Suprapubic skin (tissue), 4 donors: Measurements from ENCODE around the gene CCDC201.
"Not testable (repeated sequence)": the region's sequence is repeated elsewhere in the genome, so short reads cannot be mapped to it uniquely, and the experiment has no call there.

Source experiments
- POLR2A ChIP-seq, 2 donors: fragments of 450-650 bp; IDR thresholded peaks; one replicate each; pipeline ENCODE4 v1.6.1; 2017; ENCODE audit warnings: antibody characterized with exemption in 2 of 2, mild to moderate bottlenecking in 2 of 2, moderate library complexity in 2 of 2
- POLR2AphosphoS5 ChIP-seq, 3 donors: sonication (generic); formaldehyde crosslinking; IDR thresholded peaks; one replicate each; pipeline ENCODE4 v1.6.1; 2017; ENCODE audit warnings: antibody characterized with exemption in 3 of 3
- TF ChIP-seq, protein P1 (sequence below), 2 donors: fragments of 200-600 bp in 1 of 2; fragments of 450-650 bp in 1 of 2; sonication (generic) in 1 of 2; IDR thresholded peaks; one replicate each; pipeline ENCODE4 v1.5.1; 2016 to 2019; ENCODE audit warnings: antibody characterized with exemption in 2 of 2, mild to moderate bottlenecking in 1 of 2, moderate library complexity in 1 of 2

DNA sequence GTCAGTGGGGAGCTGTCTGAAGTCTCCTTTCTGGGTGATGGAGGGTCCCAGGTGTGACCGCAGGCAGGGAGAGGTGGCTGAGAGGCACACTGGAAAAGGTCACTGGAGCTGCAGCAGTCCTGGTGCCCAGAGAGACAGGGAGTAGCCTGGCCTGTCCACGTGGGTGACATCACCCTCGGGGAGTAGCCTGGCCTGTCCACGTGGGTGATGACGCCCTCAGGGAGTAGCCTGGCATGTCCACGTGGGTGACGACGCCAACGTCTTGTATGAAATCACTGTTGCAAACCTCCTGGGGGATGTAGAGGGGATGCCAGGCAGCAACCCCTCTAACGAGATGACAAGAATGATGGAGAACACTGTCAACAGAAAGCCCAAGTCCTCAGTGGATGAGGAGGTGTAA lies 19.9 kb downstream of the CCDC201 start:
- TF ChIP-seq, protein P1, sequence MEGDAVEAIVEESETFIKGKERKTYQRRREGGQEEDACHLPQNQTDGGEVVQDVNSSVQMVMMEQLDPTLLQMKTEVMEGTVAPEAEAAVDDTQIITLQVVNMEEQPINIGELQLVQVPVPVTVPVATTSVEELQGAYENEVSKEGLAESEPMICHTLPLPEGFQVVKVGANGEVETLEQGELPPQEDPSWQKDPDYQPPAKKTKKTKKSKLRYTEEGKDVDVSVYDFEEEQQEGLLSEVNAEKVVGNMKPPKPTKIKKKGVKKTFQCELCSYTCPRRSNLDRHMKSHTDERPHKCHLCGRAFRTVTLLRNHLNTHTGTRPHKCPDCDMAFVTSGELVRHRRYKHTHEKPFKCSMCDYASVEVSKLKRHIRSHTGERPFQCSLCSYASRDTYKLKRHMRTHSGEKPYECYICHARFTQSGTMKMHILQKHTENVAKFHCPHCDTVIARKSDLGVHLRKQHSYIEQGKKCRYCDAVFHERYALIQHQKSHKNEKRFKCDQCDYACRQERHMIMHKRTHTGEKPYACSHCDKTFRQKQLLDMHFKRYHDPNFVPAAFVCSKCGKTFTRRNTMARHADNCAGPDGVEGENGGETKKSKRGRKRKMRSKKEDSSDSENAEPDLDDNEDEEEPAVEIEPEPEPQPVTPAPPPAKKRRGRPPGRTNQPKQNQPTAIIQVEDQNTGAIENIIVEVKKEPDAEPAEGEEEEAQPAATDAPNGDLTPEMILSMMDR (IDR thresholded peaks at IDR 0.05): not testable (repeated sequence)
- TF ChIP-seq POLR2A, POLR2AphosphoS5 (IDR thresholded peaks at IDR 0.05): not testable (repeated sequence)
